GM19452 (cell line): ENCODE results near the gene KIF18B.

Experiments
- ATAC-seq: cut with Tn5 transposase; IDR thresholded peaks from one replicate; pipeline ENCODE4 v1.9.1; 2021; ENCODE audit not compliant: unreplicated experiment

The KIF18B gene

GRCh38 chr17:44919885-44920564 lies 27.5 kb downstream of the KIF18B start:
- ATAC-seq, result no peak

- ATAC-seq, result no peak
Measured at GRCh38 chr17:44919411-44919810, 28.2 kb downstream of the KIF18B start.

- ATAC-seq, result no peak
Measured at GRCh38 chr17:44918006-44918405, 29.6 kb downstream of the KIF18B start.

DNA sequence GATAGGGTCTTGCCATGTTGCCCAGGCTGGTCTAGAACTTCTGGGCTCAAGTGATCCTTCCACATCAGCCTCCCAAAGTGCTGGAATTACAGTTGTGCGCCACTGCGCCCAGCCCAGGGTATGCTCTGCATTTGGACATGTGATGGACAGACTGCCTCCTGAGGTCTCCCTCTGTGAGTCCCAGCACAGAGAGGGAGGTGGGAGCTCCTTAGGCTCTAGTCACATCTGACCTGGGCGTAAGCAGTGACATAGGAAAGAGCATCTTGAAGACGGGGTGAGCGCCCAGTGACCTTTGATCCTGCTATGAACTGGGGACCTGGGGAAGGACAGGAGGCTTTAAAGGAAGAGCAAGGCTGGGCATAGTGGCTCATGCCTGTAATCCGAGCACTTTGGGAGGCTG lies 30.1 kb downstream of the KIF18B start:
- ATAC-seq, result no peak

GRCh38 chr17:44916781-44917241 lies 30.8 kb downstream of the KIF18B start:
- ATAC-seq, result no peak

- ATAC-seq, result no peak
Measured at GRCh38 chr17:44915862-44916780, 31.5 kb downstream of the KIF18B start.

DNA sequence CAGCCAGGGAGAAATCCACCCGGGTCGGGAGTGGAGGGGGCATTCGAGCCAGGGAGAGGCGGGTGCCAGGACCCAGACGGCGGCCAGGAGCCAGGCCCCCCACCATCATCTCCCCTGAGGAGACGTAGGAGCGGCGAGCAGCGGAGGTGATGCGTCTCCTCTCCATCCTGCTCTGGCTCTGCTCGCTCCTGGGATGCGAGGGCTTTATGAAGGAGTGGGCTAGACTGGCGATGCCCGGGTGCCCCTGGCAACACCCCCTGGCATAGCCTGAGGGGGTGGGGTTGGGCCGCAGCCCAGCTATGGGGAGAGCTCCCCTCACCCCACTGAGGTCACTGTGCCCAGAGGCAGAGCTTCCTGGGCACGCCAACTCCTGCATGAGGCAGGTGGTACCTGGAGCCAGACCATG lies 32.2 kb downstream of the KIF18B start, which contains the start of gene GFAP:
Gene GFAP, minus strand, starts transcription at position 180 of the 406 bp plus-strand sequence. Its CDS starts 14 bp downstream, at position 166.
- no peak for ATAC-seq

DNA sequence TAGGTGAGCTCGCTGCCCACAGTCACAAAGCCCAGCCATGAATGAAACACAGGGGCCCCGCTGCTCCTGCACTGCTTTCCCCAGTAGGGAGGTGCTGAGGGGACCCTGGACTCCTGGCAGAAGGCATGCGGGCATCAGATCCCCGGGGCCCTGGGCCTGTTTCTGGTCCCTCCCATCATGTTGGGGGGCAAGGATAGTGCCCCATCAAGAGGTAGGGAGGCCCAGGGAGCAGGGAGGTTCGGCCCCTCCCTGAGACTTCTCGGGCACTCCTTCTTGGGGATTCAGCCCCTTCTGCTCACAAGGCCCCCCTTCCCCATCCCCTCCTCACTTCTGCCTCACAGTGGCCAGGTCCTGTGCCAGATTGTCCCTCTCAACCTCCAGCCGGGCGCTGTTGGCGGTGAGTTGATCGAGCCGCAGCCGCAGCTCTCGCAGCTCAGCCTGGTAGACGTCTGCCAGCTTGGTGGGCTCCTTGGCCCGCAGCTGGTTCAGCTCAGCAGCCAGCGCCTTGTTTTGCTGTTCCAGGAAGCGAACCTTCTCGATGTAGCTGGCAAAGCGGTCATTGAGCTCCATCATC lies 32.8 kb downstream of the KIF18B start:
- ATAC-seq, result no peak

- ATAC-seq, result no peak
Measured at GRCh38 chr17:44914148-44914547, 33.4 kb downstream of the KIF18B start.

DNA sequence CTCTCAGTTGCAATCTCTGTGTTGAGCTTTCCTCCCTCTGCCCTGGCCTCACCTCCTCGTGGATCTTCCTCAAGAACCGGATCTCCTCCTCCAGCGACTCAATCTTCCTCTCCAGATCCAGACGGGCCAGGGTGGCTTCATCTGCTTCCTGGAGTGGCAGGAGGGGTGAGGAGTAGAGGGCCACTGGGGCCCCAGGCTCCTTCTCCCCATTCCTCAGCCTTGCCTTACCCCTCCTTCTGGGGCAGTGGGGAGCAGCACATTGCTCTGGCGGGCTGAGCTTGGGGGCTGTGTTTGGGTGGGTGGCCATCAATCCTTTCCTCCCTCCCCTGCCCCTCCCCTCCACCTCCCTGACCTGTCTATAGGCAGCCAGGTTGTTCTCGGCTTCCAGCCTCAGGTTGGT lies 33.9 kb downstream of the KIF18B start:
- ATAC-seq, result no peak

GRCh38 chr17:44912763-44913544 lies 34.6 kb downstream of the KIF18B start:
- ATAC-seq, result no peak

DNA sequence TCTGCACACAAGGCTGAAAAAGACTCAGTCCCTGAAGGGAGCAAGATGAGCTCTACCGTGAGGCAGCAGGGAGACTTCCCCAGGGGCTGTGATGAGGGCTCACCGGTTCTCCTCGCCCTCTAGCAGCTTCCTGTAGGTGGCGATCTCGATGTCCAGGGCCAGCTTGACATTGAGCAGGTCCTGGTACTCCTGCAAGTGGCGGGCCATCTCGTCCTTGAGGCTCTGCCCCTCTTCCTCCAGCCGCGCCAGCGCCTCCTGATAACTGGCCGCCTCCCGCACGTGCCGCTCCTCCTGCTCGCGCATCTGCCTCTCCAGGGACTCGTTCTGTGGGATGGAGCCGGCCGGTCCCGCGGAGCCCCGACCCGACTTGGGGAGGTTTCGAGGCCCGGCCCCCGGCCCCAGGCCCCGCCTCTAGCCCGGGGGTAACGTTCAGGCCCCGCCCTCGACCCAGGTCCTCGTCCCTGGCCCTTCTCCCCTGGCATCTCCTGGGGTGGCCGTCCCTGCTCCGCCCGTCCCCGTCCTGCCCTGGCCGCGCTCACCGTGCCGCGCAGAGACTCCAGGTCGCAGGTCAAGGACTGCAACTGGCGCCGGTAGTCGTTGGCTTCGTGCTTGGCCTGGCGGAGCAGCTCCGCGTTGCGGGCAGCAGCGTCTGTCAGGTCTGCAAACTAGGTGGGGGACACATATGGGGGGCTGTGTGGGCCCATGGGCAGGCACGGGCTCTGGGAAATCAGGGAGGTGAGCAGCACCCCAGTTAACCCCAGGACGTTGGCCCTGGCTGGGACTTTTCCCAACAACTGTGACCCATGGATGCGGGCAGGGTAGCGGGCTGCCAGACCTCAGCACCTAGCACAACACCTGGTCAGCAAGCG lies 36.2 kb downstream of the KIF18B start:
- no peak for ATAC-seq

DNA sequence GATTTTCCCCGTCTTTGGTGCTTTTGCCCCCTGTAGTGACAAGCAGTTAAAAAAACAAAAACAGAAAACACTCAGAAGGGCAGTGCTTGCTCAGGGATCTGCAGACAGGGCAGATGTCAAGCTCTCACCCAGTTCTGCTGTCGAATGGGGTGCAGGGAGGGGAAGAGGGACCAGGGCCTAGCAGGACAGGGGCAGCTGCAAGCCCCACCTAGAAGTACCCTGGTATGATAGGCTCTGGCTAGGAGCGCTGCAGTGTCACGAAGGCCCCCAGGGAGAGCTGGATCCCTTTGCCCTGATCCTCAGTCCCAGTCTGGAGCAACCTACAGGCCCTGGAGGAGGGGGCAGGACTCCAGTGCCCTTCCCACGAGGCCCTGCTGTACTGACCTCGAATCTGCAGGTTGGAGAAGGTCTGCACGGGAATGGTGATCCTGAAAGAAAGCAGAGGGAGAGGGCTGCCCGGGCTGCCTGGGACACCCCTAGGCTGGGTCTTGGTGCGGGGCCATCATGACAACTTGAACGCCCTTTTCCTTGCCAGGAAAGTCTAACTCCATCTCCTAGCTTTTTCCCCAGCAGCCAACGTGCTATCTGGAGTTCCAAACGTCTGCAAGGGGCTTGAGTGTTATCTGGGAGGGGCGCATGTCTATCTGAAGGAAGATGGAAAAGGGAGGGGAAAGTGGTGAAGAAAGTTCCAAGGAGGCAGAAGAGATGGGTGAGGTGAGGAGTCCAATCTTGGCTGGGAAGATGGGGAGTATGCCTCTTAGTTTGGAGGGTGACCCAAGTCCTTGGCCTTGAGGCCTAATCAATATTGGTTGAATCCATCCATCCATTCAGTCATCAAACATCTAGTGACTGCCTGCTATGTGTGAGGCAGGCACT lies 37.1 kb downstream of the KIF18B start:
- ATAC-seq, result no peak

DNA sequence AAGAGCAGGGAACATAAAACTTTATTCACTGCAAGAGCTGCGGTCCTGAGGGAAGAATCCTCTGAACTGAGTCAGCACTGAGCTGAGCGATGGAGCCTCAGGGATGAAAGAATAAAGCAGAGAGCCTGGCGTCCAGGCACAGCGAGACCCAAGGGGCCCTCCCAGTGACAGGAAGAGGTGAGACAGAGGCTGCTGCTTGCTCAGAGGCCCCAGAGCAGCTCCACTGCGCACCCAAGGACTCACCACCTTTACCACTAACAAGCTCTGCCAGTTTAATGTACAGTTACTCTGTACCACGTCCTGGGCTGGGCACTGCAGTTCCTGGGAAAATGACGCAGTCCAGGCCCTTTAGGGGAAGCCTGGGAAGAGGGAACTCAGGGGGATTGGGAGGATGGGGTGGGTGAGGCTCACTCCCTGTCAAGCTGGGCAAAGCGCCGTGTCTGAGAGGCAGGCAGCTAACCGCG lies 37.9 kb downstream of the KIF18B start:
- ATAC-seq, result no peak

GRCh38 chr17:44908761-44909326 lies 38.7 kb downstream of the KIF18B start:
- no peak for ATAC-seq

GRCh38 chr17:44907729-44908470 lies 39.7 kb downstream of the KIF18B start:
- no peak for ATAC-seq

- no peak for ATAC-seq
Measured at GRCh38 chr17:44906763-44907728, 40.5 kb downstream of the KIF18B start.
